ENCODE measurements around the gene TLR1.

DNA sequence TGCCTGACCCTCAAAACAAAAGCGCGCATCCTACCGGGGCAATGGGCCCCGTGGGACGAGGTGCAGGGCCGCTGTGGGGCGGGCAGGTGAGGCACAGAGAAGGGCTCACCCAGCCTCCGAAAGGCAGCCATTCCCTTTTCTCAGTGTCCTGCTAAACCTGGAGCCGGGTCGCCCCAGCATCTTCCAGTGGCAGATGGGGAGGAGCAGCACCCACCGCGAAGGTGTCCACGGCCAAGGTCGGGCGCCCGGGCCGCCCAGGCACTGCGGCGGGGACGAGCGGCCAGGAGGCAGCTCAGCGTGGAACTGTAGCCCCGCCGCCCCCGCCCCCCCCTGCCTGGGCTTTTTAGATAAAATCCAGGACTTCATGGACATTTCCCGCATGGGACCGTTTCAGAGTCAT lies 19.2 kb upstream of the TLR1 start:
- TF ChIP-seq, protein P1, sequence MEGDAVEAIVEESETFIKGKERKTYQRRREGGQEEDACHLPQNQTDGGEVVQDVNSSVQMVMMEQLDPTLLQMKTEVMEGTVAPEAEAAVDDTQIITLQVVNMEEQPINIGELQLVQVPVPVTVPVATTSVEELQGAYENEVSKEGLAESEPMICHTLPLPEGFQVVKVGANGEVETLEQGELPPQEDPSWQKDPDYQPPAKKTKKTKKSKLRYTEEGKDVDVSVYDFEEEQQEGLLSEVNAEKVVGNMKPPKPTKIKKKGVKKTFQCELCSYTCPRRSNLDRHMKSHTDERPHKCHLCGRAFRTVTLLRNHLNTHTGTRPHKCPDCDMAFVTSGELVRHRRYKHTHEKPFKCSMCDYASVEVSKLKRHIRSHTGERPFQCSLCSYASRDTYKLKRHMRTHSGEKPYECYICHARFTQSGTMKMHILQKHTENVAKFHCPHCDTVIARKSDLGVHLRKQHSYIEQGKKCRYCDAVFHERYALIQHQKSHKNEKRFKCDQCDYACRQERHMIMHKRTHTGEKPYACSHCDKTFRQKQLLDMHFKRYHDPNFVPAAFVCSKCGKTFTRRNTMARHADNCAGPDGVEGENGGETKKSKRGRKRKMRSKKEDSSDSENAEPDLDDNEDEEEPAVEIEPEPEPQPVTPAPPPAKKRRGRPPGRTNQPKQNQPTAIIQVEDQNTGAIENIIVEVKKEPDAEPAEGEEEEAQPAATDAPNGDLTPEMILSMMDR (IDR thresholded peaks at IDR 0.05; ENCODE audit: low read depth, low read length): no peak
- TF ChIP-seq EZH2phosphoT487 (IDR thresholded peaks at IDR 0.05; ENCODE audit: low read depth): no peak
